ENCODE results near the gene RAB3C.

GRCh38 chr5:58582803-58583491, at the start of gene RAB3C:
- TF ChIP-seq FOXA1 (IDR thresholded peaks at IDR 0.05) (no peak), ARNT (IDR thresholded peaks at IDR 0.05) (no peak), ELF4 (IDR thresholded peaks at IDR 0.05) (no peak), FOXM1 (IDR thresholded peaks at IDR 0.05; ENCODE audit: borderline replicate concordance) (no peak), ZNF384 (IDR thresholded peaks at IDR 0.05) (no peak)
- TF ChIP-seq, protein P1, sequence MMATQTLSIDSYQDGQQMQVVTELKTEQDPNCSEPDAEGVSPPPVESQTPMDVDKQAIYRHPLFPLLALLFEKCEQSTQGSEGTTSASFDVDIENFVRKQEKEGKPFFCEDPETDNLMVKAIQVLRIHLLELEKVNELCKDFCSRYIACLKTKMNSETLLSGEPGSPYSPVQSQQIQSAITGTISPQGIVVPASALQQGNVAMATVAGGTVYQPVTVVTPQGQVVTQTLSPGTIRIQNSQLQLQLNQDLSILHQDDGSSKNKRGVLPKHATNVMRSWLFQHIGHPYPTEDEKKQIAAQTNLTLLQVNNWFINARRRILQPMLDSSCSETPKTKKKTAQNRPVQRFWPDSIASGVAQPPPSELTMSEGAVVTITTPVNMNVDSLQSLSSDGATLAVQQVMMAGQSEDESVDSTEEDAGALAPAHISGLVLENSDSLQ (IDR thresholded peaks at IDR 0.05), result no peak

All from HEK293T (cell line).